Fibroblast of mammary gland (primary cell): ENCODE measurements around the gene B4GALNT4.
"Not testable (repeated sequence)": the region's sequence is repeated elsewhere in the genome, so short reads cannot be mapped to it uniquely, and the experiment has no call there.

Experiments
- DNase-seq: peaks from one replicate; pipeline ENCODE4 v3.0.0-alpha.2; 2010; ENCODE audit warnings: low read depth
- H3K4me3 ChIP-seq: 2 replicates; pipeline ENCODE4 v1.5.1; 2011; ENCODE audit warnings: low read depth, mild to moderate bottlenecking, low read length, moderate library complexity; ENCODE audit not compliant: control insufficient read depth
- TF ChIP-seq, protein P1 (sequence below): conservative IDR thresholded peaks from 2 replicates; pipeline ENCODE4 v1.5.1; 2011; ENCODE audit warnings: low read depth, low read length, inconsistent platforms; ENCODE audit not compliant: control insufficient read depth, insufficient read depth

B4GALNT4 gene

DNA sequence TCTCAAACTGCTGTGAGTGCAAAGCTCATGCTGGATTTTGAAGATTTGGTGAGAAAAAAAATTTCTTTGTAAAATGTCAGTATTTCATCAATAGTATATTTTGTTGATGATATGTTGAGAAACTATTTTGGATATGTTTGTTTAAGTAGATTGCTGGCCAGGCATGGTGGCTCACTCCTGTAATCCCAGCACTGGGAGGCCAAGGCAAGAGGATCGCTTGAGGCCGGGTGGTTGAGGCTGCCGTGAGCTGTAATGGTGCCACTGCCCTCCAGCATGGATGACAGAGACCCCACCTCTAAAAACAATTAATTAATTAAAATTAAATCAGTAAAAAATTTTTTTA lies 41.7 kb upstream of the B4GALNT4 start:
- no peak for DNase-seq
- TF ChIP-seq, protein P1, sequence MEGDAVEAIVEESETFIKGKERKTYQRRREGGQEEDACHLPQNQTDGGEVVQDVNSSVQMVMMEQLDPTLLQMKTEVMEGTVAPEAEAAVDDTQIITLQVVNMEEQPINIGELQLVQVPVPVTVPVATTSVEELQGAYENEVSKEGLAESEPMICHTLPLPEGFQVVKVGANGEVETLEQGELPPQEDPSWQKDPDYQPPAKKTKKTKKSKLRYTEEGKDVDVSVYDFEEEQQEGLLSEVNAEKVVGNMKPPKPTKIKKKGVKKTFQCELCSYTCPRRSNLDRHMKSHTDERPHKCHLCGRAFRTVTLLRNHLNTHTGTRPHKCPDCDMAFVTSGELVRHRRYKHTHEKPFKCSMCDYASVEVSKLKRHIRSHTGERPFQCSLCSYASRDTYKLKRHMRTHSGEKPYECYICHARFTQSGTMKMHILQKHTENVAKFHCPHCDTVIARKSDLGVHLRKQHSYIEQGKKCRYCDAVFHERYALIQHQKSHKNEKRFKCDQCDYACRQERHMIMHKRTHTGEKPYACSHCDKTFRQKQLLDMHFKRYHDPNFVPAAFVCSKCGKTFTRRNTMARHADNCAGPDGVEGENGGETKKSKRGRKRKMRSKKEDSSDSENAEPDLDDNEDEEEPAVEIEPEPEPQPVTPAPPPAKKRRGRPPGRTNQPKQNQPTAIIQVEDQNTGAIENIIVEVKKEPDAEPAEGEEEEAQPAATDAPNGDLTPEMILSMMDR, result no peak
- H3K4me3 ChIP-seq, result no peak overlapping the region

- TF ChIP-seq, protein P1, result no peak
- DNase-seq, result no peak
- no peak overlapping the region for H3K4me3 ChIP-seq
These were observed 41.3 kb upstream of the B4GALNT4 start for GRCh38 chr11:328012-328411.

GRCh38 chr11:328516-329100 lies 40.7 kb upstream of the B4GALNT4 start:
- H3K4me3 ChIP-seq, DNase-seq: not testable (repeated sequence)

- DNase-seq, result no peak
- no peak overlapping the region for H3K4me3 ChIP-seq
- TF ChIP-seq, protein P1, result no peak
These were observed 39.4 kb upstream of the B4GALNT4 start for GRCh38 chr11:329886-330253.

- TF ChIP-seq, protein P1, result no peak
- no peak overlapping the region for H3K4me3 ChIP-seq
- DNase-seq, result no peak
These were observed 39.0 kb upstream of the B4GALNT4 start for GRCh38 chr11:330307-330693.

GRCh38 chr11:330694-331357 lies 38.5 kb upstream of the B4GALNT4 start:
- no peak for DNase-seq
- H3K4me3 ChIP-seq, result no peak overlapping the region
- TF ChIP-seq, protein P1, result no peak

DNA sequence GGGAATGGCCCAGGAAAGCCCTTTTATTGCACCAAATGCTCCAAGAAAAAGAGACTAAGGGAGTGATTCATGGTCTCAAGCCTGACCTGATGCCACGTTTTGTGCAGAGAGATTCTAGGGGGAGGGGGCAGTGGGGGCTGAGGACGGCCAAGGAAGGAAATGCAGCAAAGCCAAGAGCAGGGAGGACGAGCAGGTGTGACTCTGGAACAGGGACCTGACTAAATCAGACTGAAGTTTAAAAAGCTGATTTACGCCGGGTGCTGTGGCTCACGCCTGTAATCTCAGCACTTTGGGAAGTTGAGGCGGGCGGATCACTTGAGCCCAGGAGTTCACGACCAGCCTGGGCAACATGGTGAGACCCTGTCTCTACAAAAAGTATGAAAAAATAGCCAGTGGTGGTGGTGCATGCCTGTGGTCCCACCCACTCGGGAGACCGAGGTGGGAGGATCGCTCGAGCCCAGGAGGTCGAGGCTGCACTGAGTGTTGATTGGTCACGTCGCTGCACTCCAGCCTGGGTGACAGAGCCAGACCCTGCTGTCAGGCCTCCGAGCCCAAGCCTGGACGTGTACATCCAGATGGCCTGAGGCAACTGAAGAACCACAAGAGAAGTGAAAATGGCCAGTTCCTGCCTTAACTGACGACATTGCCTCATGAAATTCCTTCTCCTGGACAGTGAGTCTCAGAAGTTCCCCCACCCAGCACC lies 37.8 kb upstream of the B4GALNT4 start:
- no peak overlapping the region for H3K4me3 ChIP-seq
- TF ChIP-seq, protein P1, result no peak
- no peak for DNase-seq
